Subcutaneous abdominal adipose tissue (tissue), 5 donors: ENCODE data around the gene USF2.

ENCODE experiments used
- H3K27ac ChIP-seq: one replicate; pipeline ENCODE4 v1.7.0; 2013; ENCODE audit warnings: low read depth, mild to moderate bottlenecking, inconsistent platforms, low read length, moderate library complexity
- H3K27me3 ChIP-seq, 5 donors: one replicate each; pipeline ENCODE4 v1.7.0; 2013; ENCODE audit warnings: low read length in 5 of 5, inconsistent platforms in 1 of 5; ENCODE audit not compliant: control insufficient read depth in 5 of 5, insufficient read depth in 4 of 5
- H3K36me3 ChIP-seq, 5 donors: one replicate each; pipeline ENCODE4 v1.7.0; 2013; ENCODE audit warnings: low read length in 5 of 5; ENCODE audit not compliant: control insufficient read depth in 5 of 5, insufficient read depth in 5 of 5
- H3K4me1 ChIP-seq, 5 donors: one replicate each; pipeline ENCODE4 v1.7.0; 2013; ENCODE audit warnings: low read length in 5 of 5, mild to moderate bottlenecking in 3 of 5, moderate library complexity in 1 of 5; ENCODE audit not compliant: control insufficient read depth in 5 of 5, insufficient read depth in 5 of 5
- H3K4me3 ChIP-seq, 5 donors: one replicate each; pipeline ENCODE4 v1.7.0; 2013; ENCODE audit warnings: low read length in 5 of 5, low read depth in 1 of 5
- H3K9ac ChIP-seq, 5 donors: one replicate each; pipeline ENCODE4 v1.7.0; 2013; ENCODE audit warnings: low read length in 5 of 5, mild to moderate bottlenecking in 4 of 5, moderate library complexity in 3 of 5
- H3K9me3 ChIP-seq, 5 donors: one replicate each; pipeline ENCODE4 v1.7.0; 2013; ENCODE audit warnings: low read length in 5 of 5; ENCODE audit not compliant: control insufficient read depth in 5 of 5
- donor health status: healthy.
- donor health status: healthy.
- donor health status: healthy.
- donor health status: healthy.
- donor health status: healthy.

The USF2 gene

DNA sequence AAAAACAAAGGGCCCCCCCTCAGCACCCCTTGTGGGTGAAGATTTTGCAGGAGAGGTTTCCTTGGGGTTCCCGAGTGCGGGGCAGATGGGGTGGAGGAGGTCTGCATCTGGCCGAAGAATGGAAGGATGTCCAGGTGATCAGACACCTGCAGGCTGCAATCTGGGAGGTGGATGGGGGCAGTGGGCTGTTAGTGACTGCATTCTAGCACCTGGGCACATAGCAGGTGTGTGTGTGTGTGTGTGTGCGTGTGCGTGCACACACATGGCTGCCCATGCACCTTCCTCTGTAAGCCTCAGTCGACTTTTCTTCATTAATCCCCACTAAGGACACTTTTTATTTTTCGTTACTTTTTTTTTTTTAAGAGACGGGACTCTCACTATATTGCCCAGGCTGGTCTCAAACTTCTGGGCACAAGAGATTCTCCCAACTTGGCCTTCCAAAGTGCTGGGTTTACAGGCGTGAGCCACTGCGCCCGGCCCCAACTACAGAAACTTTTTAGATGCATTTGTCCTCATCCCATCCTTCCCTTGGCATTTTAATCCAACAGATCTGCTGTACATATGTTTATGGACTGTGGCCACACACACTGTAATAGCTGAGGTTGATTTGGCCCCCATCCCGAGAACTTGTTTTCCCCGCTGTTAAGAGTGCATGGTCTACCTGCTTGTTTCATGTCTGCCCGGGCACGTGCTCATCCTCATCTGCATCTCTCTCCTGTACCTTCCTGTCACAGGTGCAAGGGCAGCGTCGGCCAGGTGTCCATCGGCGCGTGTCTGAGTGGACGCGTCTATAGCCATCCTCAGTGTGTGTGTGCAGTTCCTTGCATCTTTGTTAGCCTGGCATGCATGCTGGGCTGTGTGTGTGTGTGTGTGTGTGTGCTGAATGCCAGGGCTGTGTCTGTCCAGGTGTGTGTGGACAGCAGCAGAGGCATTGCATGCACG, 23.9 kb downstream of the USF2 start:
- Histone ChIP-seq H3K36me3 (no peaks in the 10 kb centered on the region), H3K4me3 (no peak overlapping the region), H3K27ac (no peak overlapping the region), H3K4me1 (peaks cover 0 to 3% (median 0%) of the 10 kb centered on the region in 5 donors), H3K9ac (no peak overlapping the region), H3K27me3 (peaks cover 10 to 47% (median 37%) of the 10 kb centered on the region in 5 donors), H3K9me3 (no peaks in the 10 kb centered on the region)

DNA sequence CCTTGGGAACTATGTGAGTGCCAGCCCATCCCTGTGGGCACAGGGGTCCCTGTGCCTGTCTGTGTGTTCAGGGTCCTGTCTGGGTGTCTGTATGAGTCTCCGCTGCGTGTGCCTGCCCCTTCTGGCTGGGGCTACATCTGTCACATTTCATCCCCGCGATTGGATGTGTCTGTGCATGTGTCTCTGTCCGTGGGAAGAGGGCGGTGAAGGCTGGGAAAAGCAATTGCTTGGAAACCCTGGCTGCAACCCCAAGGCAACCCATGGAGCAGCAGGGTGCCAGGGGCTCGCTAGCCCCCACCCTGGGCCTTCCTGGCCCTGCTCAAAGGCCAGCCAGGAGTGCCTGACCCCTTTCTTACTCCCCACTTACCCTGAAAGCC, 24.6 kb downstream of the USF2 start:
- no peak overlapping the region for H3K9ac ChIP-seq
- peaks cover 0 to 3% (median 0%) of the 10 kb centered on the region in 5 donors for H3K4me1 ChIP-seq
- no peak overlapping the region for H3K4me3 ChIP-seq
- no peak overlapping the region for H3K27ac ChIP-seq
- no peaks in the 10 kb centered on the region for H3K9me3 ChIP-seq
- H3K36me3 ChIP-seq: no peaks in the 10 kb centered on the region
- peaks cover 10 to 47% (median 43%) of the 10 kb centered on the region in 5 donors for H3K27me3 ChIP-seq

DNA sequence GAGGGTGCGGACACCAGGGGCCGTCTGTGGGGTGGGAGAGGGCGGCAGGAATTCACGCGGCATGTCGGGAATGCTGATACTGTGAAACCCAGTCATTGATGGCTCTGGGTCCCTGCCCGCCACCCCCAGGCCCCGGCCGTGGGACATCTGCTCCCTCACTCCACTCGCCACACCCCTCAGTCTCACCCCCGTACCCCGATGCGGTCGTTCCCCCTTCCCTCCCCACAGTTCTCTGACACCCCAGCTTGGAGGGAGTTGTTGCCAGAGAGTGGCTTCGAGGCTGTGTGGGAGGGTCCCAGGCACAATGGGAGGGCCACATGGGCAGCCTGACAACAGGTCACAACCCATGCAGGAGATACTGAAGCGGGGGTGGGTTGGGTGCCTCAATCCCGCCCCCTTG, 25.0 kb downstream of the USF2 start:
- no peak overlapping the region for H3K9ac ChIP-seq
- no peak overlapping the region for H3K4me3 ChIP-seq
- H3K9me3 ChIP-seq: no peaks in the 10 kb centered on the region
- H3K36me3 ChIP-seq: no peaks in the 10 kb centered on the region
- peaks cover 10 to 48% (median 45%) of the 10 kb centered on the region in 5 donors for H3K27me3 ChIP-seq
- peaks cover 0 to 3% (median 0%) of the 10 kb centered on the region in 5 donors for H3K4me1 ChIP-seq
- H3K27ac ChIP-seq: no peak overlapping the region

DNA sequence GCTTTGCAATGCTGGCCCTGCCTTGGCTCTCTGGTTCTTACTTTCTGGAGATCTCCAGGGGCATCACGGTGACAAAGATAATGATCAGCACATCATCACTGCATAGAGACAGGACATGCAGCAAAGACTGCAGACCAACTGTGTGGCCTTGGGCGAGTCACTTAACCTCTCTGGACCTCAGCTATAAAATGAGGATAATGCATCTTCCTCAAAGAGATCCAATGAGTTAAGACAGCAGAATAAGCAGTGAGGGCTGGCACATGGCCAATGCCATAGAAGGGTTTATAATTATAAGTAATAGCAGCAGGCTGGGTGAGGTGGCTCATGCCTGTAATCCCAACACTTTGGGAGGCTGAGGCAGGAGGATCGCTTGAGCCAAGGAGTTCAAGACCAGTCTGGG, 25.6 kb downstream of the USF2 start:
- H3K4me1 ChIP-seq: peaks cover 0 to 3% (median 0%) of the 10 kb centered on the region in 5 donors
- H3K4me3 ChIP-seq: no peak overlapping the region
- H3K27me3 ChIP-seq: peaks cover 10 to 48% (median 45%) of the 10 kb centered on the region in 5 donors
- no peaks in the 10 kb centered on the region for H3K36me3 ChIP-seq
- no peaks in the 10 kb centered on the region for H3K9me3 ChIP-seq
- no peak overlapping the region for H3K27ac ChIP-seq
- no peak overlapping the region for H3K9ac ChIP-seq

DNA sequence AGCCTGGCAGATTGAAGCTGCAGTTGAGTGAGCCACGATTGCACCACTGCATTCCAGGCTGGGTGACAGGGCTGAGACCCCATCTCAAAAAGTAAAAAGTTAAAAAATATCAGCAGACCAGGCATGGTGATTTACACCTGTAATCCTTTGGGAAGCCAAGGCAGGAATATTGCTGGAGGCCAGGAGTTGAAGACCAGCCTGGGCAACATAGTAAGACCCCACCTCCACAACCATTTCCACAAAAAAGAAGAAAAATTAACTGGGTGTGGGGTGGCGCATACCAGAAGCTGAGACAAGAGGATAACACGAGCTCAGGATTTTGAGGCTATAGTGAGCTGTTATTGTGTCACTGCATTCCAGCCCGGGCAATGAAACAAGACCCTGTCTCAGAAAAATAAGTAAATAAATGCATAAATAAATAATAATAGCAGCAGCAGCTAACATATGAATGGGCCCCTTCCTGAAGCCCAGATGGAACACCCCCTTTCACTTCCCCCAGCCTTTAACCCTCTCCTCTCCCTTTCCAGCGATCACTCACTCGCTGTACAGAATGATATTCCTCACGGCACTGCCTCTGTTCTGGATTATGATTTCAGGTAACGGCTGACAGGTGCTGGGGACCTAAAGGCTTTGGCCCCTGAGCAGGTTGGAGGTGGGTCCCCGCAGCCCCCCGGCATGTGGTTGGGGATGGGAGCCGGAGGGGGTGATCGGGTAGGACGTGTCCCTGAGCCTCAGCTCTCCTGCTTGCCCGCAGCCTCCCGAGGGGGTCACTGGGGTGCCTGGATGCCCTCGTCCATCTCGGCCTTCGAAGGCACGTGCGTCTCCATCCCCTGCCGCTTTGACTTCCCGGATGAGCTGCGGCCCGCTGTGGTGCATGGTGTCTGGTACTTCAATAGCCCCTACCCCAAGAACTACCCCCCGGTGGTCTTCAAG, 26.4 kb downstream of the USF2 start:
- Histone ChIP-seq H3K27ac (no peak overlapping the region), H3K9me3 (no peaks in the 10 kb centered on the region), H3K36me3 (no peaks in the 10 kb centered on the region), H3K4me3 (no peak overlapping the region), H3K9ac (no peak overlapping the region), H3K27me3 (peaks cover 10 to 53% (median 48%) of the 10 kb centered on the region in 5 donors), H3K4me1 (peaks cover 0 to 3% (median 0%) of the 10 kb centered on the region in 5 donors)

DNA sequence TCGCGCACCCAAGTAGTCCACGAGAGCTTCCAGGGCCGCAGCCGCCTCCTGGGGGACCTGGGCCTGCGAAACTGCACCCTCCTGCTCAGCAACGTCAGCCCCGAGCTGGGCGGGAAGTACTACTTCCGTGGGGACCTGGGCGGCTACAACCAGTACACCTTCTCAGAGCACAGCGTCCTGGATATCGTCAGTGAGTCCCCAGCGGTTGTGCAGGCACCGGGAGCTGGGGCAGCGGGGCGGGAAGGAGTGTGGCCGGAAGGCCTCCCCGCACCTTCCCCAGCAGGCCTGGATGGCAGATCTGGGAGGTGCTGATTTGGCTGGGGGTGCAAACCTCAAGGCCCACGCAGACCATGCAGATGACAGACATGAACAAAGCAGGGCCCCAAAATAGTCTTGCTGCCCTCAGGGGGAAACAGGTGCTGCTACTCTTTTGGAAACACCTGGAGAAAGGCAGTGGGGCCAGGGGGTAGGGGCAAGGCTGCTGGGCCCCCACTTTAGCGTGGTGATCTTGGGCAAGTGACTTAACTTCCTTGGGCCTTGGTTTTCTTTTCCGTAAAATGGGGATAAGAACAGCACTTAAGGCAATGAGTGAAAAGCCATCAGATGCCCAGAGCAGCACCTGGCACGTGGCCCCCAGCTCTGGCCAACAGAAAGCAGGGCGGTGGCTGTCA, 27.2 kb downstream of the USF2 start:
- Histone ChIP-seq H3K36me3 (no peaks in the 10 kb centered on the region), H3K4me3 (no peak overlapping the region), H3K4me1 (peaks cover 0 to 3% (median 0%) of the 10 kb centered on the region in 5 donors), H3K27ac (no peak overlapping the region), H3K27me3 (peaks cover 10 to 55% (median 51%) of the 10 kb centered on the region in 5 donors), H3K9ac (no peak overlapping the region), H3K9me3 (no peaks in the 10 kb centered on the region)

DNA sequence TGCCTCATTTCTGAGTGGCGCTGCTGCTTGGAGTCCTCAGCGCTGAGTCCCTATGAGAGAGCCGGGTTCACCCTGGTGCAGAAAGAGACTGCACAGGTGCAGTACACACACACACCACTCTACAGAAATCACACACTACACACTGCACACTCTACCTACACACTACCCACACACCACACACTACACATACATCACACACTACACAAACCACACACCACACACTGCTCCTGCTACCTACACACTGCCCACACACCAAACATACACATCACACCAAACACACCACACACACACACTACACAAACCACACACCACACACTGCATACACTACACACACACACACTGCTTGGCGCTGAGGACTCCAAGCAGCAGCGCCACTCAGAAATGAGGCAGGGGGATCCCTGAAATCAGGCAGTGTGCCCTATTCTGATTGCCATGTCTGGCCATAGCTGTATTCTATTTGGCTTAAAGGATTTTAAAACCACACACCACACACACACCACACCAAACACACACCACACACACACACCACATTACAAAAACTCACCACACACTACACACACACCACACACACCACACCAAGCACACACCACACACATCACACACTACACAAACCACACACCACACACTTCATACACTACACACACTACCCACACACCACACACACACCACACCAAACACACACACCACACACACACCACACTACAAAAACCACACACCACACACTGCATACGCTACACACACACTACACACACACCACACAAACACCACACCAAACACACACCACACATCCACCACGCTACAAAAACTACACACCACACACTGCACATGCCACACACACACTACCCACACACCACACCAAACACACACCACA, 28.1 kb downstream of the USF2 start:
- H3K27me3 ChIP-seq: peaks cover 10 to 48% (median 45%) of the 10 kb centered on the region in 5 donors
- H3K4me3 ChIP-seq: no peak overlapping the region
- H3K36me3 ChIP-seq: no peaks in the 10 kb centered on the region
- H3K27ac ChIP-seq: no peak overlapping the region
- no peak overlapping the region for H3K9ac ChIP-seq
- H3K9me3 ChIP-seq: no peaks in the 10 kb centered on the region
- H3K4me1 ChIP-seq: peaks cover 0 to 3% (median 0%) of the 10 kb centered on the region in 5 donors

DNA sequence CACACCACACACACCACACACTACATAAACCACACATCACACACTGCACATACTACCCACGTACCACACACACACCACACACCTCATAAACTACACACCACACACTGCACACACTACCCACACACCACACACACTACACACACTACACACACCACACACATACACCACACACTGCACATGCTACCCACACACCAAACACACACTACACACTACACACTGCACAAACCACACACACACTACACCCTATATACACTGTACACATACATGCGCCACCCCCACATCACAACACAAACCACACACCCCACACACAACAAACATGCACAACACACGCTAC, 28.7 kb downstream of the USF2 start:
- Histone ChIP-seq H3K27me3 (peaks cover 5 to 43% (median 42%) of the 10 kb centered on the region in 5 donors), H3K36me3 (no peaks in the 10 kb centered on the region), H3K9ac (no peak overlapping the region), H3K4me3 (no peak overlapping the region), H3K9me3 (no peaks in the 10 kb centered on the region), H3K4me1 (peaks cover 0 to 3% (median 0%) of the 10 kb centered on the region in 5 donors), H3K27ac (no peak overlapping the region)

DNA sequence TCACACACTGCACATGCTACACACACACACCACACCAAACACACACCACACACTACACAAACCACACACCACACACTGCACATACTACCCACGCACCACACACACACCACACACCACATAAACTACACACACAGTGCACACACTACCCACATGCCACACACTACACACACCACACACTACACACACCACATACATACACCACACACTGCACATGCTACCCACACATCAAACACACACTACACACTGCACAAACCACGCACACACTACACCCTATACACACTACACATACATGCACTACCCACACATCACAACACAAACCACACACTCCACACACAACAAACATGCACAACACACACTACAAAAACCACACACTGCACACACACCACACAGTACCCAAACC, 29.2 kb downstream of the USF2 start:
- Histone ChIP-seq H3K27me3 (peaks cover 3 to 41% (median 40%) of the 10 kb centered on the region in 5 donors), H3K4me3 (no peak overlapping the region), H3K27ac (no peak overlapping the region), H3K9me3 (no peaks in the 10 kb centered on the region), H3K36me3 (no peaks in the 10 kb centered on the region), H3K9ac (no peak overlapping the region), H3K4me1 (peaks cover 0 to 3% (median 0%) of the 10 kb centered on the region in 5 donors)
